H1 (cell line): ENCODE measurements around the gene OR9A4. TPM values are rescaled to one million over a fixed set of nuclear protein-coding genes. Genes with fewer than 3 reads are reported as not detected.

ENCODE experiments used
- CTCF ChIA-PET: fragments of 300-600 bp; sonication (Branson Sonifier 250); formaldehyde crosslinking; loops from one replicate; lab custom pipeline; 2021; ENCODE audit not compliant: partially characterized antibody; lab: Charles Lee
- POLR2A ChIA-PET: fragments of 300-600 bp; sonication (Branson Sonifier 250); formaldehyde crosslinking; loops from one replicate; lab custom pipeline; 2021; ENCODE audit warnings: inconsistent platforms; ENCODE audit not compliant: partially characterized antibody; lab: Charles Lee
- DNase-seq, 2 experiments: peaks; one replicate each; pipeline versions ENCODE4 v3.0.0 to v3.0.0-alpha.2; 2010 to 2022; ENCODE audit warnings: low spot score in 2 of 2, low read depth in 1 of 2, mixed read lengths in 1 of 2
- FAIRE-seq: peaks from 2 replicates; lab custom pipeline; 2011; peaks lifted over from hg19 to GRCh38; lab: Jason Lieb, UNC
- H2AFZ ChIP-seq: 2 replicates; pipeline ENCODE4 v1.8.1; 2012; ENCODE audit warnings: low read length, inconsistent platforms
- H2AK5ac ChIP-seq: 2 replicates; pipeline ENCODE4 v1.6.1; 2013; ENCODE audit warnings: low read depth, low read length
- H2BK120ac ChIP-seq: replicated peaks from 2 replicates; pipeline ENCODE3; 2013; ENCODE audit warnings: low read depth, low read length, inconsistent platforms
- H2BK12ac ChIP-seq: 2 replicates; pipeline ENCODE4 v1.6.1; 2013; ENCODE audit warnings: low read depth, low read length
- H2BK15ac ChIP-seq: 2 replicates; pipeline ENCODE4 v1.6.1; 2013; ENCODE audit warnings: low read length
- H2BK20ac ChIP-seq: 2 replicates; pipeline ENCODE4 v1.6.1; 2013; ENCODE audit warnings: low read length
- H2BK5ac ChIP-seq: 2 replicates; pipeline ENCODE4 v1.6.1; 2013; ENCODE audit warnings: low read depth, low read length
- H3K14ac ChIP-seq: 2 replicates; pipeline ENCODE4 v1.6.1; 2013; ENCODE audit warnings: inconsistent platforms; ENCODE audit not compliant: insufficient read length
- H3K18ac ChIP-seq: 2 replicates; pipeline ENCODE4 v1.6.1; 2013; ENCODE audit warnings: low read length; ENCODE audit errors: extremely low read depth
- H3K23ac ChIP-seq: 2 replicates; pipeline ENCODE4 v1.6.1; 2013; ENCODE audit warnings: inconsistent platforms; ENCODE audit not compliant: insufficient read length
- H3K23me2 ChIP-seq: 2 replicates; pipeline ENCODE4 v1.6.1; 2013; ENCODE audit warnings: low read depth, low read length
- H3K27ac ChIP-seq: 2 replicates; pipeline ENCODE4 v1.6.1; 2011; ENCODE audit warnings: low read depth, low read length, inconsistent platforms
- H3K27me3 ChIP-seq, 4 experiments: replicated peaks in 1 of 4; 1 replicate in 1 of 4; 2 replicates in 3 of 4; pipeline versions ENCODE4 v1.6.1 to v1.8.1; 2011 to 2013; ENCODE audit warnings: low read length in 3 of 4, mild to moderate bottlenecking in 3 of 4, inconsistent platforms in 2 of 4, mixed read lengths in 2 of 4, moderate library complexity in 1 of 4; ENCODE audit not compliant: control insufficient read depth in 3 of 4, insufficient read depth in 3 of 4; ENCODE audit errors: extremely low read depth in 1 of 4
- H3K36me3 ChIP-seq, 4 experiments: 2 replicates each; pipeline versions ENCODE4 v1.6.1 to v1.8.1; 2011 to 2013; ENCODE audit warnings: mild to moderate bottlenecking in 4 of 4, low read length in 3 of 4, moderate library complexity in 2 of 4, control low read depth in 1 of 4, inconsistent platforms in 1 of 4; ENCODE audit not compliant: insufficient read depth in 4 of 4, control insufficient read depth in 2 of 4
- H3K4ac ChIP-seq: replicated peaks from 2 replicates; pipeline ENCODE3; 2013; ENCODE audit warnings: low read length, low read depth, mixed read lengths, inconsistent platforms; ENCODE audit not compliant: insufficient read length
- H3K4me1 ChIP-seq, 4 experiments: replicated peaks in 1 of 4; 1 replicate in 1 of 4; 2 replicates in 3 of 4; pipeline versions ENCODE4 v1.6.1 to v1.8.1; 2011 to 2013; ENCODE audit warnings: low read length in 3 of 4, inconsistent platforms in 2 of 4, mixed read lengths in 1 of 4; ENCODE audit not compliant: insufficient read depth in 4 of 4, control insufficient read depth in 3 of 4
- H3K4me2 ChIP-seq, 2 experiments: 2 replicates each; pipeline versions ENCODE4 v1.6.1 to v1.8.1; 2011 to 2013; ENCODE audit warnings: low read depth in 2 of 2, low read length in 2 of 2, control low read depth in 1 of 2, inconsistent platforms in 1 of 2, mild to moderate bottlenecking in 1 of 2; ENCODE audit not compliant: insufficient read depth in 1 of 2
- H3K4me3 ChIP-seq, 4 experiments: fragments of 200-600, 300-600 bp in 1 of 4; sonication (generic), shearing (Covaris generic), sonication (Bioruptor Twin) in 1 of 4; 2 replicates each; pipeline versions ENCODE4 v1.5.1 to v1.8.1; 2011 to 2016; ENCODE audit warnings: low read length in 4 of 4, low read depth in 3 of 4, control low read depth in 2 of 4, inconsistent platforms in 2 of 4, mild to moderate bottlenecking in 2 of 4, mixed read lengths in 1 of 4, moderate library complexity in 1 of 4; ENCODE audit not compliant: insufficient read depth in 2 of 4; ENCODE audit errors: extremely low read depth in 1 of 4
- H3K56ac ChIP-seq: replicated peaks from 2 replicates; pipeline ENCODE3; 2013; ENCODE audit warnings: low read depth, mild to moderate bottlenecking, mixed read lengths, low read length, inconsistent platforms; ENCODE audit not compliant: insufficient read length
- H3K79me1 ChIP-seq: 2 replicates; pipeline ENCODE4 v1.6.1; 2013; ENCODE audit warnings: low read depth, low read length, control low read depth
- H3K79me2 ChIP-seq, 2 experiments: 2 replicates each; pipeline versions ENCODE4 v1.6.1 to v1.8.1; 2012 to 2013; ENCODE audit warnings: low read length in 2 of 2, mild to moderate bottlenecking in 2 of 2, inconsistent platforms in 1 of 2; ENCODE audit not compliant: insufficient read depth in 2 of 2, control insufficient read depth in 1 of 2
- H3K9ac ChIP-seq, 4 experiments: replicated peaks in 1 of 4; 1 replicate in 1 of 4; 2 replicates in 3 of 4; pipeline versions ENCODE4 v1.6.1 to v1.8.1; 2011 to 2013; ENCODE audit warnings: low read depth in 3 of 4, low read length in 3 of 4, control low read depth in 2 of 4, mild to moderate bottlenecking in 2 of 4, moderate library complexity in 2 of 4, inconsistent platforms in 1 of 4; ENCODE audit errors: extremely low read depth in 1 of 4
- H3K9me3 ChIP-seq, 2 experiments: 2 replicates each; pipeline versions ENCODE4 v1.6.1 to v1.8.1; 2012 to 2013; ENCODE audit warnings: mild to moderate bottlenecking in 2 of 2, moderate library complexity in 2 of 2, control low read depth in 1 of 2, inconsistent platforms in 1 of 2, low read depth in 1 of 2, low read length in 1 of 2, mixed read lengths in 1 of 2; ENCODE audit not compliant: insufficient read depth in 2 of 2
- H4K20me1 ChIP-seq, 2 experiments: replicated peaks in 1 of 2; 2 replicates each; pipeline versions ENCODE3 to v1.8.1; 2011 to 2013; ENCODE audit warnings: inconsistent platforms in 2 of 2, low read length in 2 of 2, mild to moderate bottlenecking in 1 of 2; ENCODE audit not compliant: insufficient read depth in 2 of 2, control insufficient read depth in 1 of 2
- H4K5ac ChIP-seq: 2 replicates; pipeline ENCODE4 v1.6.1; 2013; ENCODE audit warnings: low read length, low read depth, mixed read lengths, inconsistent platforms; ENCODE audit not compliant: insufficient read length
- H4K8ac ChIP-seq: 2 replicates; pipeline ENCODE4 v1.8.0; 2013; ENCODE audit warnings: mild to moderate bottlenecking, moderate library complexity, low read length, inconsistent platforms; ENCODE audit not compliant: insufficient read depth; ENCODE audit errors: extremely low read depth
- H4K91ac ChIP-seq: replicated peaks from 2 replicates; pipeline ENCODE3; 2013; ENCODE audit warnings: low read length, mixed read lengths, inconsistent platforms; ENCODE audit not compliant: insufficient read length
- POLR2A ChIP-seq, 2 experiments: IDR thresholded peaks; 1 replicate in 1 of 2; 2 replicates in 1 of 2; pipeline ENCODE4 v1.6.1; 2011; ENCODE audit warnings: low read depth in 2 of 2, low read length in 2 of 2, mild to moderate bottlenecking in 2 of 2; ENCODE audit errors: control extremely low read depth in 1 of 2
- POU5F1 ChIP-seq: IDR thresholded peaks from 2 replicates; pipeline ENCODE4 v1.6.1; 2011; ENCODE audit warnings: low read depth, mild to moderate bottlenecking, low read length, moderate library complexity
- SAP30 ChIP-seq: fragments of 300-600 bp; sonication (generic); IDR thresholded peaks from 2 replicates; pipeline ENCODE4 v1.7.1; 2012; ENCODE audit warnings: low read length, moderate library complexity, mild to moderate bottlenecking, inconsistent platforms; ENCODE audit not compliant: insufficient read depth, insufficient replicate concordance
- WGBS, 2 experiments: shearing (Covaris generic) in 1 of 2; methylation state at CpG; one replicate each; pipeline versions ENCODE4 v1.1.6 to v1.1.7; 2013 to 2015; ENCODE audit warnings: low lambda C conversion rate in 2 of 2, mixed read lengths in 2 of 2, inconsistent platforms in 1 of 2, low coverage in 1 of 2, missing lambda C conversion rate in 1 of 2; ENCODE audit not compliant: insufficient replicate concordance in 2 of 2, insufficient coverage in 1 of 2, insufficient read length in 1 of 2; ENCODE audit errors: extremely low coverage in 1 of 2, missing lambda C conversion rate in 1 of 2; 5-methylcytosine and 5-hydroxymethylcytosine counted together
- polyA plus RNA-seq, 7 experiments: library from polyadenylated mRNA; depleted of rRNA in 3 of 7; stranded (reverse) in 5 of 7; unstranded in 2 of 7; fragments of >200 nt in 5 of 7; fragments of 200-250 nt in 2 of 7; gene quantifications; 1 replicate in 5 of 7; 2 replicates in 1 of 7; 4 replicates in 1 of 7; pipeline versions ENCODE4 v1.2.1 to v1.2.3, GENCODE V29; 2011 to 2013; ENCODE audit warnings: missing spikeins in 2 of 7, mixed read lengths in 2 of 7
- total RNA-seq: library from RNA; stranded (reverse); fragmentation: NEBNext Ultra II Directional; extraction: Animal tissue kit (Norgen Biotek cat#: 25700); gene quantifications from 2 replicates; pipeline ENCODE4 v1.2.1, GENCODE V29; 2021

OR9A4 gene
- total and polyA plus RNA-seq, 2 of the 8 experiments (the other 6 are each of a cell fraction or from before 2014, with no cell fraction given): not detected

- no peak for DNase-seq
- Histone ChIP-seq H4K8ac (no peak overlapping the region), H2BK12ac (no peak overlapping the region), H2BK5ac (no peak overlapping the region)
- TF ChIP-seq SAP30 (no peak), POU5F1 (peak; percentile 96), POLR2A (IDR thresholded peaks at IDR 0.05; ENCODE audit: control extremely low read depth in 1 of 2, low read depth in 2 of 2, low read length in 2 of 2) (no peak)
- TF ChIP-seq, all 59 proteins: peak for 1
- H3K9ac ChIP-seq: no peak overlapping the region
- H3K27ac ChIP-seq: no peak overlapping the region
- H3K36me3 ChIP-seq: no peaks in the 10 kb centered on the region
- H3K79me2 ChIP-seq: no peaks in the 10 kb centered on the region
- ChIA-PET POLR2A (interaction anchor here (0.9 kb wide), 1 partner anchor 16 kb away, joined by 3 read pairs; no protein-coding TSS in a partner anchor), CTCF (interaction anchor here (0.6 to 2.7 kb wide), 2 partner anchors 22 to 1133 kb away, joined by 3 to 9 read pairs; no protein-coding TSS in a partner anchor)
- H2AFZ ChIP-seq: no peak overlapping the region
- no peak overlapping the region for H3K18ac ChIP-seq
- H3K4ac ChIP-seq: no peak overlapping the region
- H4K5ac ChIP-seq: no peak overlapping the region
- no peak overlapping the region for H3K4me3 ChIP-seq
- peaks cover 0 to 6% (median 2%) of the 10 kb centered on the region in 4 experiments; a peak in 3 of 7 replicates for H3K4me1 ChIP-seq
- H4K91ac ChIP-seq: no peak overlapping the region
- no peaks in the 10 kb centered on the region for H3K9me3 ChIP-seq
- H3K14ac ChIP-seq: no peak overlapping the region
- no peak overlapping the region for H2BK15ac ChIP-seq
- H3K23ac ChIP-seq: no peak overlapping the region
- 0 out of 4 replicates have a peak overlapping the region, but pooled peaks of 1 of the 2 experiments have one; percentile 11 for H3K4me2 ChIP-seq
- H2BK20ac ChIP-seq: no peak overlapping the region
- H3K56ac ChIP-seq: no peak overlapping the region
- WGBS, 2 experiments: 80% methylated on average over 1 of the region's 1 CpG; no CpG with 5 or more reads in 1 of the 2 experiments
- H2BK120ac ChIP-seq: no peak overlapping the region
- no peaks in the 10 kb centered on the region for H3K23me2 ChIP-seq
- H4K20me1 ChIP-seq: no peaks in the 10 kb centered on the region
- no peak overlapping the region for H2AK5ac ChIP-seq
- no peaks in the 10 kb centered on the region for H3K79me1 ChIP-seq
- FAIRE-seq: no peak
- no peaks in the 10 kb centered on the region for H3K27me3 ChIP-seq
Measured at GRCh38 chr7:141954334-141954733, 38.1 kb downstream of the OR9A4 start.
